C4-2B (cell line): ENCODE data around the gene MIOX.

Source experiments
- H3K27ac ChIP-seq: fragments of 450-650 bp; 2 replicates; pipeline ENCODE4 v1.5.1; 2017
- ZFX ChIP-seq: fragments of 450-650 bp; IDR thresholded peaks from 2 replicates; pipeline ENCODE4 v1.6.1; 2017
- TF ChIP-seq, protein P1 (sequence below): fragments of 450-650 bp; conservative IDR thresholded peaks from 2 replicates; pipeline ENCODE4 v1.5.1; 2017; ENCODE audit warnings: mild to moderate bottlenecking

Gene MIOX

DNA sequence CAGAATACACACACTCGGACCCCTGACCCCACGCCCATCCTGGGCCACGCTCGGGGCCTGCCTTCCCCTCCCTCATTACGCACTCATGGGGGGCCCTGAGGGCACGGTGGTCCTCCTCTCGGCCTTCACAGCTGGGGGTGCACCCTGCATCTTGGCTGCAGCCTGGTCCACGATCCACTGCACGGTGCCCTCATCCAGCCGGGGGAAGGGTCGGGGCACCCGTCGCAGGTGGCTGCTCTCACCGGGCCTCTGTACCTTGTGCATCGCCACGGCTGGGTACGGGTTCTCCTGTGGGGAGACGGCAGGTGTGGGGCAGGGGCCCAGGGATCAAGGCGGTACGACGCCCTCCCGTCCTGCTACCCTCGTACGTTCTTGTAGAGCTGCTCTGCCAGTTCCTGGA is 22.2 kb upstream of the MIOX start:
- H3K27ac ChIP-seq: no peak overlapping the region
- TF ChIP-seq, protein P1, sequence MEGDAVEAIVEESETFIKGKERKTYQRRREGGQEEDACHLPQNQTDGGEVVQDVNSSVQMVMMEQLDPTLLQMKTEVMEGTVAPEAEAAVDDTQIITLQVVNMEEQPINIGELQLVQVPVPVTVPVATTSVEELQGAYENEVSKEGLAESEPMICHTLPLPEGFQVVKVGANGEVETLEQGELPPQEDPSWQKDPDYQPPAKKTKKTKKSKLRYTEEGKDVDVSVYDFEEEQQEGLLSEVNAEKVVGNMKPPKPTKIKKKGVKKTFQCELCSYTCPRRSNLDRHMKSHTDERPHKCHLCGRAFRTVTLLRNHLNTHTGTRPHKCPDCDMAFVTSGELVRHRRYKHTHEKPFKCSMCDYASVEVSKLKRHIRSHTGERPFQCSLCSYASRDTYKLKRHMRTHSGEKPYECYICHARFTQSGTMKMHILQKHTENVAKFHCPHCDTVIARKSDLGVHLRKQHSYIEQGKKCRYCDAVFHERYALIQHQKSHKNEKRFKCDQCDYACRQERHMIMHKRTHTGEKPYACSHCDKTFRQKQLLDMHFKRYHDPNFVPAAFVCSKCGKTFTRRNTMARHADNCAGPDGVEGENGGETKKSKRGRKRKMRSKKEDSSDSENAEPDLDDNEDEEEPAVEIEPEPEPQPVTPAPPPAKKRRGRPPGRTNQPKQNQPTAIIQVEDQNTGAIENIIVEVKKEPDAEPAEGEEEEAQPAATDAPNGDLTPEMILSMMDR: no peak
- TF ChIP-seq ZFX: no peak

DNA sequence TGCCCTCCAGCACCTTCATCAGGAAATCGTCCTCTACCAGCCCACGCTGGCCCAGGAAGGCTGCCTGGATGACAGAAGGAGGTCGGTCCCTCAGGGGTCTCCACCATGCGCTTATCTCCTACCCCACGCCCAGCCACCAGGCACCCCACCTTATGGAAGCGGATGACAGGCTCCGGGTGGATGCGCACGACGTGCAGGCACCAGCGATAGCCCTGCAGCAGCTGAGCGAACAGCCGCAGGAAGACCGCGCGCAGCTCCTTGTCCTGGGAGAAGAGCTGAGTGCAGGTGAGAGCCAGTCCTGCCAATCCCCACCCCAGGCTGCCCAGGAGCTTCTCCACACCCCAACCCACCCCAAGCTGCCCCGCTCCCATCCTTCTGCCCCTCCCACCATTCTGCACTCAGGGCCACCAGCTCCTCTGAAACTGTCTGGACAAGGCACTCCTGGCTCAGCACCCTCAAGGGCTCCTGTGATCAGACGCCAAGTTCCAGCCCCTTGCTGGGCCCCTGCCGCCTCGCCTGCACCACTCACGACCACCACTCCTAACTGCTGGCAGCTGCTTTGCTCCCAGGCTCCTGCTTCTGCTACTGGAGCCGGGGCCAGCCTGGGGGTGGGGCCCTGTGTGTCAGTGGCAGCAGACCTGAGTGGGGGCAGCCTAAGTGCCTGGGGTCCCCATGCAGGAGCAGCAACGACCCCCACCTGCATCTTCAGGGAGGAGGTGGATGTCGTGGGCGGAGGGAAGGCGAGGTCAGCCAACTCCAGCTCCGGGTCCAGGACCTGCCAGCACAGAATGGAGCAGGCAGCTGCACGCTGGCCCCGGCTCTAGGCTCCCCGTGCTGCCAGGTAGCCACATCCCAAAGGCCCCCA is 21.4 kb upstream of the MIOX start:
- TF ChIP-seq ZFX: no peak
- TF ChIP-seq, protein P1: no peak
- H3K27ac ChIP-seq: no peak overlapping the region

DNA sequence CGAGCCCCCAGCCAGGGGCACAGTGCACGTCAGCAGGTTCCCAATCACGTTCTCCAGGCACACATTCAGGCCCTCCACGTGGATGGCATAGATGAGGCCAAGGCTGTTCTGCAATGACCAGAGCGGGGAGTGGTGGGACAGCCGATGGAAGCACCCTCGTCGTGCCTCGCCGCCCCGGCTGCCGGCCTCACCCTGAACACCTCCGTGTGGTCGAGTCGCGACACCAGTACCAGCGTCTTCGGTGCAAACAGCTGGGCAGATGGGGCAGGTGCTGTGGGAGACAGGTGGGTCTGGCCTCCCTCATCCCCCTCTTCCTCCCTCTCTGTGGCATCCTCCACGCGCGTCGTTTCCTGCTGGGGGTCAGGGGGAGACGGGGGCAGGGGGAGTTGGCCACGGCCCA is 19.3 kb upstream of the MIOX start:
- H3K27ac ChIP-seq: no peak overlapping the region

DNA sequence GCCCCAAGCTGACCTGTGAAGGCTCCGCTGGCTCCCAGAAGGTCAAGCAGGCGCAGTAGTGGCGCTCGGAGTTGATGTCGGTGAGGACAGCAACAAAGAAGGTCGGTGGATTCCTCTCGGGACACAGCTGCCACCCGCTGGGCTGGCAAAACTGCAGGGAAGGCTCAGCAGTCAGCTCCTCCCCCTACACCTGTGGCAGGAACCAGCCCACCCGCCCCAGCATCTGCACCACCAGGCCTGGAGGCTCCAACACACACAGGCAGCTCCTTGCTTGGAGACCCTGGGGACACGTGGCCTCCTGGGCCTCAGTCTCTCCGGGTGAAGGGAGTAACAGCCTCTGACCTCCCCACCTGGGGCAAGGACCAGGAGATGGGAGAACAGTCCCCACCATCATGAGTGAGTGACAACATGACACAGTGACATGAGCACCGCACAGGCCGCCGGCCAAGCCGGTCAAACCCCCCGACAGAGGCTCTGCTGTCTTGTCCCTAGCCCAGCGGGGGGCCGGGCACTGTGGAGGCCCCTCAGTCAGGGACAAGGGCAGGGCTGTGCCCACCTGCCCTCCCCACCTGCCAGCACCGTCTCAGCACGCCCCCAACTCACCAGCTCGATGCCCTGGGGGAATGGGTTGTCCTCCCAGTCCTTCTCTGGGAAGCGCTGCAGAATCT is 18.8 kb upstream of the MIOX start:
- no peak overlapping the region for H3K27ac ChIP-seq
- TF ChIP-seq ZFX: no peak
- TF ChIP-seq, protein P1: no peak

More for the DNA sequence above, 19.3 kb upstream of the MIOX start:
- TF ChIP-seq, protein P1: no peak
- TF ChIP-seq ZFX: no peak

DNA sequence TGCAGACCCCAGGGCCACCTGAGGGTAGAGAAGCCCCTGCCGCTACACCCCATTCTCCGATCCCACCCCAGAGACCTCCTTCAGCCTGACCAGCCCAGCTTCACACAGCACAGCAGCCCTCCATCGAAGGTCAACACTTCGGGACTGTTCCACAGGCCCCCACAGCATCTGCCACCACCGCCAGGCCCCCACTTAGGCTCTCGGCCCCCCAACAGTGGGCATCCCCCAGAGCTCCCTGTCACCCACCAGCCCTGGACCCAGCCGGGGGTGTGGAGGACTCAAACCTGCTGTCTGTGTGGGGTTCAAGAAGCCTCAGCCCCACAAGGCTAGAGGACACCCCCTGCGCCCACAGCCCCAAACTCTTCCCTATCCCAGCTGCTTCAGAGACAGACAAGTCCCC is 18.0 kb upstream of the MIOX start:
- H3K27ac ChIP-seq: no peak overlapping the region
- TF ChIP-seq, protein P1: no peak

DNA sequence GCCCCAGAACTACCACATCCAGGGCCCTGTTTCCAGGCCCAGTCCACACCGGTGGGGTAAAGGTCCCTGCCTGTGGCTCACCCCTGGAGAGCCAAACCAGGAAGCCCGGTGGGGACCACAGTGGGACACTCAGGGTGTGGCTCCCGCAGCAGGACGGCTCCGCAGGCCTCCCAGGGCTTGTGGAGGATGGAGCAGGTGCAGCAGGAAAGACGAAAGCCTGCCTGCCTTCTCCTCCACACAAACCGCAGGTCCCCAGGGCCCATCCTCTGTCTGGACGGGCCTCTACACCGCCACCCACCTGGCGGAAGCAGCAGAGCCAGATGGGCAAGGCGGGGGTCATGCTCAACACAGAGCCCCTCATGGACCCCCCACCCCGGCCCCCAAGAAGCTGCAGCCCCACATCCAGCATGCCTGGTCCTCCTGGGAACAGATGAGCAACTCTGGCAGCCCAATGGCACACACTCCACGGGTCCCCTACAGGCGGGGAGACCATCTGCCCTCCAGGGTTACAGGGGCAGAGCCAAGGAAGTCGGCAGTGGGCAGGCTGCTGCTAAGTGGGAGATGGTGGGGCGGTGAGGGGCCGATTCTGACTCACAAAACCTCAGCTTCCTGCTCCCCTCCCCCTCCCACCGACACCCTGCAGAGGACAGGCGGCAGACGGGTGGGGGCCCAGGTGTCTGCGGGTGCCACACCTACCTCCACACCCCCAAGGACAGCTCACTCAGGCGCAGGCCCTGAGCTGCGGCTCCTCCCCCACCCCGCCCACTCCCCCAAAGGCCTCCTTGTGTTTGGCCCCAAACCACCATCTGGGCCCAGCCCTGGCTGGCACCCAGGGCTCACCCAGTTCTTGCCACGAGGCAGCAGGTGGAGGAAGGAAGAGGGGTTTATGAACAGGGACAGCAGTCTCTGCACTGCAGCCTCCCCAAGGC is 17.0 kb upstream of the MIOX start:
- TF ChIP-seq, protein P1: no peak
- TF ChIP-seq ZFX: no peak
- H3K27ac ChIP-seq: no peak overlapping the region
